ENCODE results near the gene EPN2. TPM values are rescaled to one million over a fixed set of nuclear protein-coding genes. Genes with fewer than 3 reads are reported as not detected.

EPN2 gene
- polyA plus RNA-seq, 4 donors: 48.7 to 57.7 (median 50.1) TPM

DNA sequence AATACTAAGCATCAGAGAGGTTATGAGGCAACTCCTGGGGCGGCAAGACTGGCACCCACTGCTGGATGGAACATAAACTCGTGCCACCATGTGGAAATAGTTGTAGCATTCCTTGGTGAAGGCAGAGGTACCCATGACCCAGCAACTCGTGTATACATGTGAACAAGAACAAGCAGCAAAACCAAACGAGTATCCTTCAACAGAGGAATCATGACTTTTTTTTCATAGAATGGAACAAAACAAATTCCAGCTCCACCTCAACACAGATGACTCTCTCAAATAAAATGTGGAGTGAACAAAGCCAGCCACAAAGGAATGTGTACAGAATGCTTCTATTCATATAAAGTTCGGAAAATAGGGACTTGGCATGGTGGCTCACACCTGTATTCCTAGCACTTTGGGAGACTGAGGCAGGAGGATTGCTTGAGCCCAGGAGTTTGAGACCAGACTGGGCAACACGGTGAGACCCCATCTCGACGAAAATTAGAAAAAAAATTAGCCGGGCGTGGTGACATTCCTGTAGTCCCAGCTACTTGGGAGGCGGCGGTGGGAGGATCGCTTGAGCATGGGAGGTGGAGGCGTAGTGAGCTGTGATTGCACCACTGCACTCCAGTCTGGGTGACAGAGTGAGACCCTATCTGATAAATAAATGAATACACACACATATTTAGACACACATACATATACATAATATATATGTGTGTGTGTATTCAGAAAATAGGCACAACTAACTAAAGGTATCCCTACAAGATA, 90.0 kb downstream of the EPN2 start:
- DNase-seq (ENCODE audit: low read depth in 4 of 4, low spot score in 3 of 4): no peak

DNA sequence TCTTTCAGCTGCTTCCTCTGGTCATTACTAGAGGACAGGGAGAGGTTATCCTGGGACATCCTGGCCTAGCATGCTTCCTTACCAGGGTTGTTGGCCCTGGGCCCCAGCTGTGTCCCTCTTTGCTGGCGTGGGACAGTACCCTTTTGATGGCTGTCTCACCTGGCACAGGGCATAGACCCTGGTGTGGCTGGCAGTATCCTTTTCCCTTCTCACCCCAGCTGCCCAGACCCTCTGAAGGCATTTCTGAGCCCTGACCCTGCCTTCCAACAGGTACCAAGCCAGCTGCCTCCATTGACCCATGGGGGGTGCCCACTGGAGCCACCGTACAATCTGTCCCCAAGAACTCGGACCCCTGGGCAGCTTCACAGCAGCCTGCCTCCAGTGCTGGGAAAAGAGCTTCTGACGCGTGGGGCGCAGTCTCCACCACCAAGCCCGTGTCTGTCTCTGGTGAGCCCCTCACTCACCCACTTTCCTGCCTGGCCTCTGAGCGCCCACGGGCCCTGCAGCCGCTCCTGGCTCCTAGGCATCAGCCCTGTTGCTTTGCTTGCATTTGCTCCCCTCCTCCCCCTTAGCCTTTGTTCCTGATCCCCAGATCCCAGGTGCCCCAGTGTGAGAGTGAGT, 91.4 kb downstream of the EPN2 start:
- DNase-seq (ENCODE audit: low read depth in 4 of 4, low spot score in 3 of 4): no peak

GRCh38 chr17:19329136-19329535, 92.0 kb downstream of the EPN2 start:
- no peak for DNase-seq (ENCODE audit: low read depth in 4 of 4, low spot score in 3 of 4)

- DNase-seq (ENCODE audit: low read depth in 4 of 4, low spot score in 3 of 4): no peak
Observed at GRCh38 chr17:19329839-19330238, 92.7 kb downstream of the EPN2 start.

DNA sequence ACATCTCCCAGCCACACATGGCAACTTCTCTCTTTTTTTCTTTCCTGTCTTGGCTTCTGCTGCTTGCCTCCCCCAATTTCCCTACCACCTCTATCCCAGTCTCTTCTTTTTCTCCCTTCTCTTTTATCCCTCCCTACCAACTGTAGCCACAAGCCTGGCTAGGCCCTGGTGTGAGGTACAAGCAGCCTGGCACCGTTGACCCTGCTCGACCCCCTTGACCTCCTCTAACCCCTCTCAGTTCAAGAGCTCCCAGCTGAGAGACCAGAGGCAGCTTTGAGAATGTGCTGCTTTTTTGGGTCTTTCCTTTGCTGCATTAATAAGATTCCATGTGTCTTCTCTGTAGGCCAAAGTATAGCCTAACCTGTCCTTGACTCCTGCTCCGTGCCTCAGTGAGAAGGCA, 93.1 kb downstream of the EPN2 start:
- DNase-seq (ENCODE audit: low read depth in 4 of 4, low spot score in 3 of 4): no peak

- no peak for DNase-seq (ENCODE audit: low read depth in 4 of 4, low spot score in 3 of 4)
Observed at GRCh38 chr17:19331134-19331533, 94.0 kb downstream of the EPN2 start.

DNA sequence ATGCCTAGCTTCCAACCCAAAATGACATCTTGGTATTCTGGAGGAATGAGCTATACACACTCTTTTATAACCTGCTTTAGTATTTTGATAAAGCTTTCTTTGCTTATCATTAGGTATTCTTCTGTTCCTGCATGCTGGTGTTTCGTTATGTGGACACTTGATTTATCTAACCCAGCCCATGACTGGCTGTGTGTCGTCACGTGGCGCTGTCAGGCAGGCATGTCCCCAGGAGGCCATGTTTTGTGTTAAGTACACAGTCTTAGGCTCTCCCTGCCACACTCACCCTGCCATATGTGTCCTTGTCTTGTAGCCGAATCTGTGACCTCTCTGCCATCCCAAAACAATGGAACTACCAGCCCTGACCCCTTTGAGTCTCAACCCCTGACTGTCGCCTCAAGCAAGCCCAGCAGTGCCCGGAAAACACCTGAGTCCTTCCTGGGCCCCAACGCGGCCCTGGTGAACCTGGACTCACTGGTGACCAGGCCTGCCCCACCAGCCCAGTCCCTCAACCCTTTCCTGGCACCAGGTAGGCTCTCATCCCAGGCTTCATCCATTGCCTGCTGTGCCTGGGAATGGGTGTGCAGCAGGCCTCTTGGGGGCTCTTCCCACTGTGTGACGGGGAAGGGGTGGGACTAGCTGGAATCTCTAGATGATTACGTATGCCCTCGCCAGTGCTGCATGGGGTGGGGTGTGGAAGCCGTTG, 94.5 kb downstream of the EPN2 start:
- no peak for DNase-seq (ENCODE audit: low read depth in 4 of 4, low spot score in 3 of 4)

DNA sequence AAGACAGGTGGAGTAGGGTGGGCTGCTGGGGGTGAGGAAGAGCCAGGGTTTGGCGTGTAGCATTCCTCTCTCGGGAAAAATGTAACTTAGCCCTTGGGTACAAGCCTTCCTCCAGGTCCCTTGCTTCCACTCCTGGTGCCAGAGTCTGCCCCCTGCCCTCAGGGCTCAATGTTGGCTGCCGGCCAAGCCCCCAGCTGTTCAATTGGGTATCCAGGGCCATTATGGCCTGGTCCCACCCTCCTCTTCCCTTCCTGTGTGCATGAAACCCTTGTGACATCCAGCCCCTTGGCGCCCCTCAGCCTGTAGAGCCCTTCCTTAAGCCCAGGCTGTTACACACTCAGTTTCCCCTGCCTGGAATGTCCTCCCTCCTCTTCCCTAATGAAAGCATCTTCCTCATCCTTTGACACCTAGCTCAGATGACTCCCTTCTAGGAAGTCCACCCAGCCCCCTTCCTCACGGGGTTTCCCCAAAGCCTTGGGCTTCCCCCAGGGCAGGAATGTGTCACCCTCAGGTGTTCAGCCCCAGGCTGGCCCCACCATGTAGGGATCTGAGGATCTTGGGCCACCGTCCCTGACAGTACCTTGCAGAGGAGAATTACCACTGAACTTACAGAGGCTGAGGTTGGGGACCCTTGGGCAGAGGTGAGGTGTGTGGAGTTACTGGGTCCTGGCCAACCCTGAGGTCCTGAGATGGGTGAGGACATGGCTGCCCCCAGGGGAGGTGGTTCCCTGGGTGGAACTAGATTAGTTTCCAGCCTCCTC, 95.4 kb downstream of the EPN2 start:
- no peak for DNase-seq (ENCODE audit: low read depth in 4 of 4, low spot score in 3 of 4)

- DNase-seq (ENCODE audit: low read depth in 4 of 4, low spot score in 3 of 4): no peak
Observed at GRCh38 chr17:19333132-19333440, 95.9 kb downstream of the EPN2 start.

DNA sequence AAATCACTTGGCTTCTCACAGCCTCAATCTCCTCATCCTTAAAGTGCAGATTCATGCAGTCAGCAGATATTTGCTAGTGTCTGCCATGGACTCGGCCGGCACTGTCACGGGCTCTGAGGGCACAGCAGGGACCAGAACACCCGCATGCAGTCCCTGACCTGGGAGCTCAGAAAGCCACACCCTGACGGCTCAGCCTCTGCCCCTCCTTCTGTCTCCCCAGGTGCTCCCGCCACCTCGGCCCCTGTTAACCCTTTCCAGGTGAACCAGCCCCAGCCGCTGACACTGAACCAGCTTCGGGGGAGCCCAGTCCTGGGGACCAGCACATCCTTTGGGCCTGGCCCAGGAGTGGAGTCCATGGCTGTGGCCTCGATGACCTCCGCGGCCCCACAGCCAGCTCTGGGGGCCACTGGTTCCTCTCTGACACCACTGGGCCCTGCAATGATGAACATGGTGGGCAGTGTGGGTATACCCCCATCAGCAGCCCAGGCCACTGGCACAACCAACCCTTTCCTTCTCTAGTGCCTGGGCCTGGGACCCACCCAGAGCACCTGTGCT, 96.6 kb downstream of the EPN2 start:
- no peak for DNase-seq (ENCODE audit: low read depth in 4 of 4, low spot score in 3 of 4)

- DNase-seq (ENCODE audit: low read depth in 4 of 4, low spot score in 3 of 4): no peak
Observed at GRCh38 chr17:19334331-19334730, 97.2 kb downstream of the EPN2 start.

- DNase-seq (ENCODE audit: low read depth in 4 of 4, low spot score in 3 of 4): no peak
Observed at GRCh38 chr17:19335951-19336631, 98.9 kb downstream of the EPN2 start.

DNA sequence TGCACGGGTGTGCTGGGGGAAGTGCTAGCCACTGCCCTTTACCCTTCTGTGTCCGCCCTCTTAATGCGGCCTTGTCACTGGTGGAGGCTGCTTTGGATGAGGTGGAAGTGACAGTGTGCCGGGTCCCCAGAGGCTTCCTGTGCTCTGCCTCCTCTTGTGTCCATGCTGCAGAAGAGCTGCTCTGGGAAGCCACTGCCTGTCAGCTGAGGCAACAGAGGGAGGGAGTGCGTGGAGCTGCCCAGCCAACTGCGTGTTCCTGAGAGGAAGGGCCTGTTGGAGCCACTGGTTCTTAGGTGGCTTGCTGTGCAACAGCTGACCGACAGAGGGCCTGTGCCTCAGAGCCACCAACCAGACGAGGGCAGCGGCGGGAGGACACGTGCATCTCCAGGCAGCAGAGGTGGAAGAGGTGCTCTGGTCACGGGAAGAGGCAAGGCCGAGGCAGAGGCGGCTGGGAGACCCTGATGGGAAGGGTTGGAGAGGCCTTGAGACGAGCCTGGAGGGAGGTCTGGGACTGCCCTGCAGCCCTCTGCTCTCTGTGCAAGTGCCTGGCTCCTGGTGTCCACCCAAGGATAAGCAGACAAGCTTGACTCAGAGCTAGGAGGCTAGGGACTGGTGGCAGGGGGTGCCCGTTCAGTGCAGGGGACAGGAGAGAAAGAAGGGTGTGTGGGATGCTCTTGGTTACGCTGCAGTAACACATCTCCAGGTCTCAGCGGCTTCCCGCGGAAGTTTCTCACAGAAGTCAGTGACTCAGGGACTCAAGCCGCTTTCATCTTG, 100.0 kb downstream of the EPN2 start:
- DNase-seq (ENCODE audit: low read depth in 4 of 4, low spot score in 3 of 4): no peak

- no peak for DNase-seq (ENCODE audit: low read depth in 4 of 4, low spot score in 3 of 4)
Observed at GRCh38 chr17:19337712-19338023, 100.5 kb downstream of the EPN2 start.

GRCh38 chr17:19338031-19338990, 101.1 kb downstream of the EPN2 start:
- peak in 1 of 4 donors; percentile 48 for DNase-seq (ENCODE audit: low read depth in 4 of 4, low spot score in 3 of 4)

DNA sequence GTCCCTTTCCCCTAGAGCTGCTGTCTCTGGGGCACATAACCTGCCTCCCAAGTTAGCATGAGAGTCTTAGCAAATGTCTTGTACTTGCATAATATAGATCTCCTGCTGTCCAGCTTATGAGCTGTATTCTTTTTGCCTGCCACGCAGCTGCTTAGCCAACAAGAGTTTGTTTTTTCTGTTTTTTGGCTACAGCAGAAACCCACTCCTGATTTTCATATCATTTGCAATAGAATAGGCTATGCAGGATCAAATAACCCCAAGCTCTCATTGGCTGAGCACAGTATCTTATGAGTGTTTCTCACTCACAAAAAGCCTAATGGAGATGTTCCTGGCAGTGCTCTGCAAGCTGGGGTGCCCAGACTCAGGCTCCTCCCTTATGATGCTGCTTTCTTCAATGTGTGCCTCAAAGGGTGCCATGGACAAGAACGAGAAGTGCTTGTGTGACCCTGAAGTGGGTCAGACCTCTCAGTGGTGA, 102.2 kb downstream of the EPN2 start:
- DNase-seq (ENCODE audit: low read depth in 4 of 4, low spot score in 3 of 4): no peak

GRCh38 chr17:19341211-19341631, 104.1 kb downstream of the EPN2 start:
- DNase-seq (ENCODE audit: low read depth in 4 of 4, low spot score in 3 of 4): no peak

Measured in right renal pelvis (tissue), 4 donors.